ENCODE data around the gene TTC36. TPM values are rescaled to one million over a fixed set of nuclear protein-coding genes. Genes with fewer than 3 reads are reported as not detected.

The TTC36 gene
- total and polyA plus RNA-seq, 9 of the 15 experiments (the other 6 are each of a cell fraction or from before 2014, with no cell fraction given): 0.22 to 0.23 TPM; not detected in 7

DNA sequence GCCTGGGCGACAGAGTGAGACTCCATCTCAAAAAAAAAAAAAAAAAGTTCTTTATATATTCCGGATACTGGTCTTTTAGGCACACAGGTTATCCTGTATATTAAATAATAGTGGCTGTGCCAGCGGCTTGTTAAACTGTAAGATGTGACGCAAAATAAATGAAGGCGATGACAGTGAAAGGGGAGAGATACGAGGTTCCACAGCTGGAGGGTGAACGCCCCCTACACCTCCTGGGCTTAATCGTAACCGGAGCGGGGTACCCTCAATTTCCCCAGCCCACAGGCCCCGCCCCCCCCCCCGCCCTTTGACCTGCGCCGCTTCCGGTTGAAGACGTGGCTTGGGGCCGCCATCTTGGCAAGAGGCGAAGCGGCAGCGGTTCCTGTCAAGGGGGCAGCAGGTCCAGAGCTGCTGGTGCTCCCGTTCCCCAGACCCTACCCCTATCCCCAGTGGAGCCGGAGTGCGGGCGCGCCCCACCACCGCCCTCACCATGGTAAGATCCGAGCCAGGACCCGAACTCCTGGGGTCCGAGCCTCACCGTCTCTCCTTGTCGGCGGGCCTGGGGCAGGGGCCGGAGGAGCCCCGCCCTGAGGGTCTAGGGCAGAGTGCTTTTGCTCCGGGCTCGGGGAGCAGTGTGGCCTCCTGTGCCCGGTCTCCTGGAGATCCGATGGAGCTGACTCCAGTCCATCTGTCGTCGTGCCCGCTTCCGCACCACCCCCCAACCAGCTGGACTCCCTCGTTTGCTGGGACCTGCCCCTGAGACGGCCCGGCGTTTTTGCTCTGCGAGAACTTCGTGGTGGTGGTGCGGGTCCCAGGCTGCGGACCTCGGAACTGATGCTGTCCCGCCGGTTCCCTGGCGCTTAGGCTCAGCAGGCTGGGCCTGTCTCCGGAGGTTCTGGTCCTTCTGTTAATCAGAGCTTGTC, 45.0 kb downstream of the TTC36 start, which contains the start of gene ARCN1 (continued):
- TF ChIP-seq PYGO2 (tag; IDR thresholded peaks at IDR 0.05) (no peak), SMAD2 (IDR thresholded peaks at IDR 0.05; ENCODE audit: low read depth, low read length) (no peak), HNRNPK (IDR thresholded peaks at IDR 0.05; ENCODE audit: low read depth, low read length, poor library complexity, severe bottlenecking) (no peak), KLF6 (CRISPR knock-in tag; IDR thresholded peaks at IDR 0.05; ENCODE audit: borderline replicate concordance) (no peak; the same call in 1 of the 2 replicates), CBX1 (IDR thresholded peaks at IDR 0.05; ENCODE audit: low read depth) (no peak), PTTG1 (tag; IDR thresholded peaks at IDR 0.05; ENCODE audit: low read depth) (no peak), ZBTB8A (IDR thresholded peaks at IDR 0.05; ENCODE audit: partially characterized antibody) (no peak), SIX5 (IDR thresholded peaks at IDR 0.05; ENCODE audit: borderline replicate concordance in 1 of 2, insufficient read depth in 1 of 2, low read depth in 1 of 2, low read length in 2 of 2) (no peak), PATZ1 (CRISPR knock-in tag; IDR thresholded peaks at IDR 0.05; ENCODE audit: borderline replicate concordance) (no peak), ZBED1 (IDR thresholded peaks at IDR 0.05) (no peak), HMGN3 (IDR thresholded peaks at IDR 0.05; ENCODE audit: borderline replicate concordance, extremely low read depth, insufficient read length, low read depth, low read length) (no peak), MBD2 (IDR thresholded peaks at IDR 0.05; ENCODE audit: borderline replicate concordance, low read depth) (peak; percentile 42; the same call in 1 of the 2 replicates), ETV6 (IDR thresholded peaks at IDR 0.05; ENCODE audit: borderline replicate concordance in 1 of 2, low read depth in 2 of 2, low read length in 1 of 2) (no peak), ETV6 (CRISPR knock-in tag; IDR thresholded peaks at IDR 0.05; ENCODE audit: borderline replicate concordance) (no peak), THRB (CRISPR knock-in tag; conservative IDR thresholded peaks at IDR 0.05) (no peak), KAT8 (IDR thresholded peaks at IDR 0.05; ENCODE audit: low read depth) (no peak), CBFB (CRISPR knock-in tag; IDR thresholded peaks at IDR 0.05) (peak; percentile 18; the same call in 1 of the 2 replicates), RCOR1 (IDR thresholded peaks at IDR 0.05; ENCODE audit: borderline replicate concordance in 1 of 2, low read depth in 2 of 2, low read length in 2 of 2) (no peak), TARDBP (IDR thresholded peaks at IDR 0.05) (no peak), ZNF586 (CRISPR knock-in tag; conservative IDR thresholded peaks at IDR 0.05) (no peak), MCM7 (IDR thresholded peaks at IDR 0.05) (no peak), STAG1 (CRISPR knock-in tag; IDR thresholded peaks at IDR 0.05; ENCODE audit: borderline replicate concordance) (no peak), NONO (IDR thresholded peaks at IDR 0.05; ENCODE audit: low read depth in 2 of 2, low read length in 1 of 2) (no peak), ZSCAN29 (IDR thresholded peaks at IDR 0.05) (no peak), PURB (CRISPR knock-in tag; IDR thresholded peaks at IDR 0.05; ENCODE audit: low read depth) (no peak)
